Liver (tissue), 3 donors: ENCODE measurements around the gene TAP1.

ENCODE experiments used
- EGR1 ChIP-seq, 2 donors: IDR thresholded peaks; 2 replicates each; pipeline ENCODE4 v1.6.1; 2016 to 2018; ENCODE audit warnings: antibody characterized with exemption in 2 of 2, low read depth in 2 of 2
- GABPA ChIP-seq, 2 donors: IDR thresholded peaks in 1 of 2; conservative IDR thresholded peaks in 1 of 2; 2 replicates each; pipeline ENCODE4 v1.6.1; 2016; ENCODE audit warnings: antibody characterized with exemption in 2 of 2, mild to moderate bottlenecking in 1 of 2, moderate library complexity in 1 of 2
- JUND ChIP-seq, 2 donors: IDR thresholded peaks; 2 replicates each; pipeline ENCODE4 v1.6.1; 2016; ENCODE audit warnings: antibody characterized with exemption in 2 of 2
- RAD21 ChIP-seq, 2 donors: IDR thresholded peaks; 2 replicates each; pipeline ENCODE4 v1.6.1; 2016; ENCODE audit warnings: antibody characterized with exemption in 2 of 2, mild to moderate bottlenecking in 2 of 2
- RXRA ChIP-seq, 2 donors: IDR thresholded peaks; 2 replicates each; pipeline ENCODE4 v1.6.1; 2017 to 2018; ENCODE audit warnings: antibody characterized with exemption in 2 of 2, mild to moderate bottlenecking in 1 of 2
- SP1 ChIP-seq: IDR thresholded peaks from 2 replicates; pipeline ENCODE4 v1.6.1; 2018; ENCODE audit warnings: antibody characterized with exemption, mild to moderate bottlenecking
- TAF1 ChIP-seq: conservative IDR thresholded peaks from 2 replicates; pipeline ENCODE4 v1.6.1; 2016; ENCODE audit warnings: antibody characterized with exemption, mild to moderate bottlenecking
- TF ChIP-seq, protein P1 (sequence below): fragments of 150-350 bp; IDR thresholded peaks from 2 replicates; pipeline ENCODE4 v1.5.1; 2017; ENCODE audit warnings: improper control_type of control experiment, low read depth, low read length; ENCODE audit not compliant: missing input control
- TF ChIP-seq, protein P2 (sequence below): IDR thresholded peaks from 2 replicates; pipeline ENCODE4 v1.6.1; 2016; ENCODE audit warnings: antibody characterized with exemption
- donor health status: healthy.
- donor health status: healthy.

DNA sequence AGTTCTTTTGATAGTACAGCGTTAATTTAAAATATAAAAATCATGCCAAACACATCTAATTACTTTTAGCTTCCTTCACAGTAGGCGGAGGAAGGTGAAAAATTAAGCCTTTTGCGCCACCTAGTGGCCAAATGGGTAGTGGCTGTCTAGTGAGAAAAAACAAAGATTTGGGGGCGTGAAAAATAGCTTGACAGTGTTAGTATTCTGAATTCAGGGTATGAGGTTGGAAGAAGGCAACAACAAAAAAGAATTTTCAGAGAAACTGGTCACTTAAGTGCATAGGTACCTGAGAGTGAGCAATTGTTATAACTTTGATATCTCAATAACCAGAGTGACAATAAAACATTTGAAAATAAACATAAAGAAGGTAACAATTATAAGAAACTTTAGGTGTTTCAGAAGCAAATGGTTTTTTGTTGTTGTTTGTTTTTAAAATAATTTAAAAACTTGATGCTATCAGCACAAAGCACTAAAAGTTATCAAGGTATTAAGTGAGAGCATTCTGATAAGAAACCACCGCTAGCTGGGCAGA is 14.8 kb upstream of the TAP1 start:
- TF ChIP-seq EGR1 (IDR thresholded peaks at IDR 0.05; ENCODE audit: low read depth in 2 of 2) = no peak
- TF ChIP-seq RXRA (IDR thresholded peaks at IDR 0.05) = no peak
- no peak for TF ChIP-seq GABPA (IDR thresholded peaks at IDR 0.05 in 1 of 2, conservative IDR thresholded peaks at IDR 0.05 in 1 of 2)
- TF ChIP-seq, protein P1, sequence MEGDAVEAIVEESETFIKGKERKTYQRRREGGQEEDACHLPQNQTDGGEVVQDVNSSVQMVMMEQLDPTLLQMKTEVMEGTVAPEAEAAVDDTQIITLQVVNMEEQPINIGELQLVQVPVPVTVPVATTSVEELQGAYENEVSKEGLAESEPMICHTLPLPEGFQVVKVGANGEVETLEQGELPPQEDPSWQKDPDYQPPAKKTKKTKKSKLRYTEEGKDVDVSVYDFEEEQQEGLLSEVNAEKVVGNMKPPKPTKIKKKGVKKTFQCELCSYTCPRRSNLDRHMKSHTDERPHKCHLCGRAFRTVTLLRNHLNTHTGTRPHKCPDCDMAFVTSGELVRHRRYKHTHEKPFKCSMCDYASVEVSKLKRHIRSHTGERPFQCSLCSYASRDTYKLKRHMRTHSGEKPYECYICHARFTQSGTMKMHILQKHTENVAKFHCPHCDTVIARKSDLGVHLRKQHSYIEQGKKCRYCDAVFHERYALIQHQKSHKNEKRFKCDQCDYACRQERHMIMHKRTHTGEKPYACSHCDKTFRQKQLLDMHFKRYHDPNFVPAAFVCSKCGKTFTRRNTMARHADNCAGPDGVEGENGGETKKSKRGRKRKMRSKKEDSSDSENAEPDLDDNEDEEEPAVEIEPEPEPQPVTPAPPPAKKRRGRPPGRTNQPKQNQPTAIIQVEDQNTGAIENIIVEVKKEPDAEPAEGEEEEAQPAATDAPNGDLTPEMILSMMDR = peak; percentile 93
- TF ChIP-seq, protein P2, sequence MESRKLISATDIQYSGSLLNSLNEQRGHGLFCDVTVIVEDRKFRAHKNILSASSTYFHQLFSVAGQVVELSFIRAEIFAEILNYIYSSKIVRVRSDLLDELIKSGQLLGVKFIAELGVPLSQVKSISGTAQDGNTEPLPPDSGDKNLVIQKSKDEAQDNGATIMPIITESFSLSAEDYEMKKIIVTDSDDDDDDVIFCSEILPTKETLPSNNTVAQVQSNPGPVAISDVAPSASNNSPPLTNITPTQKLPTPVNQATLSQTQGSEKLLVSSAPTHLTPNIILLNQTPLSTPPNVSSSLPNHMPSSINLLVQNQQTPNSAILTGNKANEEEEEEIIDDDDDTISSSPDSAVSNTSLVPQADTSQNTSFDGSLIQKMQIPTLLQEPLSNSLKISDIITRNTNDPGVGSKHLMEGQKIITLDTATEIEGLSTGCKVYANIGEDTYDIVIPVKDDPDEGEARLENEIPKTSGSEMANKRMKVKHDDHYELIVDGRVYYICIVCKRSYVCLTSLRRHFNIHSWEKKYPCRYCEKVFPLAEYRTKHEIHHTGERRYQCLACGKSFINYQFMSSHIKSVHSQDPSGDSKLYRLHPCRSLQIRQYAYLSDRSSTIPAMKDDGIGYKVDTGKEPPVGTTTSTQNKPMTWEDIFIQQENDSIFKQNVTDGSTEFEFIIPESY = no peak
- no peak for TF ChIP-seq JUND (IDR thresholded peaks at IDR 0.05)
- TF ChIP-seq TAF1 = no peak
- no peak for TF ChIP-seq SP1
- TF ChIP-seq RAD21 (IDR thresholded peaks at IDR 0.05) = peak; percentile 95 to 97
